Body of pancreas (tissue), 4 donors: ENCODE results near the gene SARM1.

Source experiments
- POLR2A ChIP-seq, 3 donors: fragments of 450-650 bp; IDR thresholded peaks; one replicate each; pipeline ENCODE4 v1.6.1; 2016; ENCODE audit warnings: antibody characterized with exemption in 3 of 3, mild to moderate bottlenecking in 2 of 3
- TF ChIP-seq, protein P1 (sequence below), 7 experiments: fragments of 450-650 bp in 4 of 7; fragments of 200-600 bp in 3 of 7; sonication (generic) in 3 of 7; IDR thresholded peaks; one replicate each; pipeline ENCODE4 v1.5.1; 2016 to 2019; ENCODE audit warnings: antibody characterized with exemption in 7 of 7

DNA sequence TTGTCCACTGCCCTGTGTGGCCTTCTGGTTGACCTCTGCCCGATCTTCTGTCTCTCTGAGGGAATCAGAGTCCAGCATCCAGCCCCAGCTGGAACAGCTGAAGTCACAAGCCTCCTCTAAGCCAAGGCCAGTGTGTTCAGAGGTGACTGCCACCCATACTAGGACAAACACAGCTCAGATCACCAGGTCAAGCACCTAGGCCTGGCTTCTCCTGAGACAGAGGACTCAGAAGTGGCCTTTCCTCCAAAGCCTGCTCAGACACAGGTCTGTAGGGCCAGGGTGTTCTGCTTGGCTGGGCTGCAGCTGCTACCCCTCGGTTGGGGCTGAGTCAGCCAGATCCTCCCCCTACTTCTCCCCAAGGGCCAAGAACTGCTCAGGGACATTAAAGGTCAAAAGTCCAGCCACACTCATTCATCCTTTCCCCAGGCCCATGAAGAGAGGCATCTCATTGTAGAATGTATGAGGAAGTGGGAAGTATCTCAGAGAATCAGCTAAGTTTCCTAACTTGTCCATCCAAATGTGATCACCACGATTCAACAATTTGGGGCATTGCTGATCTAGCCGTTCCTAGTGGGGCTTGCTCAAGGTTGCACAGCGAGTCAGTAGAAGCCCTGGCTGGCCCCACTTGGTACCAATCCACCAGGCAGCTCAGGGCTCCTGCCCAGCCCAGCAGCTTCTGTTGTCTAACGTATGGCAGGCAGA is 26.9 kb downstream of the SARM1 start:
- no peak for TF ChIP-seq POLR2A (IDR thresholded peaks at IDR 0.05)
- TF ChIP-seq, protein P1, sequence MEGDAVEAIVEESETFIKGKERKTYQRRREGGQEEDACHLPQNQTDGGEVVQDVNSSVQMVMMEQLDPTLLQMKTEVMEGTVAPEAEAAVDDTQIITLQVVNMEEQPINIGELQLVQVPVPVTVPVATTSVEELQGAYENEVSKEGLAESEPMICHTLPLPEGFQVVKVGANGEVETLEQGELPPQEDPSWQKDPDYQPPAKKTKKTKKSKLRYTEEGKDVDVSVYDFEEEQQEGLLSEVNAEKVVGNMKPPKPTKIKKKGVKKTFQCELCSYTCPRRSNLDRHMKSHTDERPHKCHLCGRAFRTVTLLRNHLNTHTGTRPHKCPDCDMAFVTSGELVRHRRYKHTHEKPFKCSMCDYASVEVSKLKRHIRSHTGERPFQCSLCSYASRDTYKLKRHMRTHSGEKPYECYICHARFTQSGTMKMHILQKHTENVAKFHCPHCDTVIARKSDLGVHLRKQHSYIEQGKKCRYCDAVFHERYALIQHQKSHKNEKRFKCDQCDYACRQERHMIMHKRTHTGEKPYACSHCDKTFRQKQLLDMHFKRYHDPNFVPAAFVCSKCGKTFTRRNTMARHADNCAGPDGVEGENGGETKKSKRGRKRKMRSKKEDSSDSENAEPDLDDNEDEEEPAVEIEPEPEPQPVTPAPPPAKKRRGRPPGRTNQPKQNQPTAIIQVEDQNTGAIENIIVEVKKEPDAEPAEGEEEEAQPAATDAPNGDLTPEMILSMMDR (IDR thresholded peaks at IDR 0.05): no peak
